HL-60 (cell line): ENCODE measurements around the gene SUPT4H1.
A peak's percentile ranks its signal among the peaks of the same experiment; 100 is the strongest.

Source experiments
- GABPA ChIP-seq: IDR thresholded peaks from 2 replicates; pipeline ENCODE4 v1.6.1; 2012; ENCODE audit warnings: low read depth
- POLR2AphosphoS5 ChIP-seq: IDR thresholded peaks from 2 replicates; pipeline ENCODE4 v1.6.1; 2012; ENCODE audit warnings: low read depth
- SPI1 ChIP-seq: IDR thresholded peaks from 2 replicates; pipeline ENCODE4 v1.6.1; 2012; ENCODE audit warnings: low read depth, mild to moderate bottlenecking, borderline replicate concordance
- TF ChIP-seq, protein P1 (sequence below): IDR thresholded peaks from one replicate; pipeline ENCODE4 v1.5.1; 2011; ENCODE audit warnings: low read length, control low read depth, inconsistent platforms; ENCODE audit not compliant: insufficient read depth
- TF ChIP-seq, protein P2 (sequence below): IDR thresholded peaks from 2 replicates; pipeline ENCODE4 v1.6.1; 2012; ENCODE audit warnings: low read depth; ENCODE audit not compliant: insufficient replicate concordance

- TF ChIP-seq, protein P1, sequence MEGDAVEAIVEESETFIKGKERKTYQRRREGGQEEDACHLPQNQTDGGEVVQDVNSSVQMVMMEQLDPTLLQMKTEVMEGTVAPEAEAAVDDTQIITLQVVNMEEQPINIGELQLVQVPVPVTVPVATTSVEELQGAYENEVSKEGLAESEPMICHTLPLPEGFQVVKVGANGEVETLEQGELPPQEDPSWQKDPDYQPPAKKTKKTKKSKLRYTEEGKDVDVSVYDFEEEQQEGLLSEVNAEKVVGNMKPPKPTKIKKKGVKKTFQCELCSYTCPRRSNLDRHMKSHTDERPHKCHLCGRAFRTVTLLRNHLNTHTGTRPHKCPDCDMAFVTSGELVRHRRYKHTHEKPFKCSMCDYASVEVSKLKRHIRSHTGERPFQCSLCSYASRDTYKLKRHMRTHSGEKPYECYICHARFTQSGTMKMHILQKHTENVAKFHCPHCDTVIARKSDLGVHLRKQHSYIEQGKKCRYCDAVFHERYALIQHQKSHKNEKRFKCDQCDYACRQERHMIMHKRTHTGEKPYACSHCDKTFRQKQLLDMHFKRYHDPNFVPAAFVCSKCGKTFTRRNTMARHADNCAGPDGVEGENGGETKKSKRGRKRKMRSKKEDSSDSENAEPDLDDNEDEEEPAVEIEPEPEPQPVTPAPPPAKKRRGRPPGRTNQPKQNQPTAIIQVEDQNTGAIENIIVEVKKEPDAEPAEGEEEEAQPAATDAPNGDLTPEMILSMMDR, result no peak
- TF ChIP-seq POLR2AphosphoS5 (peak; percentile 64), GABPA (no peak), SPI1 (no peak)
- TF ChIP-seq, protein P2, sequence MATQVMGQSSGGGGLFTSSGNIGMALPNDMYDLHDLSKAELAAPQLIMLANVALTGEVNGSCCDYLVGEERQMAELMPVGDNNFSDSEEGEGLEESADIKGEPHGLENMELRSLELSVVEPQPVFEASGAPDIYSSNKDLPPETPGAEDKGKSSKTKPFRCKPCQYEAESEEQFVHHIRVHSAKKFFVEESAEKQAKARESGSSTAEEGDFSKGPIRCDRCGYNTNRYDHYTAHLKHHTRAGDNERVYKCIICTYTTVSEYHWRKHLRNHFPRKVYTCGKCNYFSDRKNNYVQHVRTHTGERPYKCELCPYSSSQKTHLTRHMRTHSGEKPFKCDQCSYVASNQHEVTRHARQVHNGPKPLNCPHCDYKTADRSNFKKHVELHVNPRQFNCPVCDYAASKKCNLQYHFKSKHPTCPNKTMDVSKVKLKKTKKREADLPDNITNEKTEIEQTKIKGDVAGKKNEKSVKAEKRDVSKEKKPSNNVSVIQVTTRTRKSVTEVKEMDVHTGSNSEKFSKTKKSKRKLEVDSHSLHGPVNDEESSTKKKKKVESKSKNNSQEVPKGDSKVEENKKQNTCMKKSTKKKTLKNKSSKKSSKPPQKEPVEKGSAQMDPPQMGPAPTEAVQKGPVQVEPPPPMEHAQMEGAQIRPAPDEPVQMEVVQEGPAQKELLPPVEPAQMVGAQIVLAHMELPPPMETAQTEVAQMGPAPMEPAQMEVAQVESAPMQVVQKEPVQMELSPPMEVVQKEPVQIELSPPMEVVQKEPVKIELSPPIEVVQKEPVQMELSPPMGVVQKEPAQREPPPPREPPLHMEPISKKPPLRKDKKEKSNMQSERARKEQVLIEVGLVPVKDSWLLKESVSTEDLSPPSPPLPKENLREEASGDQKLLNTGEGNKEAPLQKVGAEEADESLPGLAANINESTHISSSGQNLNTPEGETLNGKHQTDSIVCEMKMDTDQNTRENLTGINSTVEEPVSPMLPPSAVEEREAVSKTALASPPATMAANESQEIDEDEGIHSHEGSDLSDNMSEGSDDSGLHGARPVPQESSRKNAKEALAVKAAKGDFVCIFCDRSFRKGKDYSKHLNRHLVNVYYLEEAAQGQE, result no peak
These were observed 44.4 kb downstream of the SUPT4H1 start for GRCh38 chr17:58307468-58308172.
